Liver (tissue), 9 donors: Measurements from ENCODE around the gene ABHD17C. TPM values are rescaled to one million over a fixed set of nuclear protein-coding genes. Genes with fewer than 3 reads are reported as not detected.

Experiments
- DNase-seq: peaks from one replicate; pipeline ENCODE4 v3.0.0-alpha.2; 2017; ENCODE audit warnings: low spot score
- H3K27ac ChIP-seq, 2 donors: one replicate each; pipeline ENCODE4 v1.7.0; 2013; ENCODE audit warnings: inconsistent platforms in 2 of 2, low read length in 2 of 2, control low read depth in 1 of 2, low read depth in 1 of 2, mild to moderate bottlenecking in 1 of 2
- H3K27me3 ChIP-seq, 4 donors: one replicate each; pipeline versions ENCODE4 v1.6.1 to v1.7.0; 2013; ENCODE audit warnings: low read length in 3 of 4, inconsistent platforms in 1 of 4, mild to moderate bottlenecking in 1 of 4, moderate library complexity in 1 of 4; ENCODE audit not compliant: control insufficient read depth in 4 of 4, insufficient read depth in 4 of 4
- H3K36me3 ChIP-seq, 4 donors: one replicate each; pipeline versions ENCODE4 v1.6.1 to v1.7.0; 2013; ENCODE audit warnings: low read length in 3 of 4, mild to moderate bottlenecking in 3 of 4, low read depth in 1 of 4, moderate library complexity in 1 of 4; ENCODE audit not compliant: control insufficient read depth in 4 of 4, insufficient read depth in 3 of 4
- H3K4me1 ChIP-seq, 4 donors: one replicate each; pipeline versions ENCODE4 v1.6.1 to v1.7.0; 2013; ENCODE audit warnings: low read length in 3 of 4, mild to moderate bottlenecking in 3 of 4, moderate library complexity in 1 of 4; ENCODE audit not compliant: control insufficient read depth in 4 of 4, insufficient read depth in 4 of 4
- H3K4me3 ChIP-seq, 3 donors: one replicate each; pipeline versions ENCODE4 v1.6.1 to v1.7.0; 2013; ENCODE audit warnings: low read length in 3 of 3, control low read depth in 1 of 3, low read depth in 1 of 3, mild to moderate bottlenecking in 1 of 3
- H3K9ac ChIP-seq, 2 donors: one replicate each; pipeline ENCODE4 v1.7.0; 2013; ENCODE audit warnings: low read length in 2 of 2, mild to moderate bottlenecking in 2 of 2, moderate library complexity in 2 of 2, control low read depth in 1 of 2, low read depth in 1 of 2
- H3K9me3 ChIP-seq, 4 donors: one replicate each; pipeline versions ENCODE4 v1.6.1 to v1.7.0; 2013; ENCODE audit warnings: low read length in 3 of 4; ENCODE audit not compliant: control insufficient read depth in 4 of 4
- ATF3 ChIP-seq: IDR thresholded peaks from 2 replicates; pipeline ENCODE4 v1.6.1; 2016; ENCODE audit warnings: antibody characterized with exemption
- CTCF ChIP-seq: fragments of 150-350 bp; IDR thresholded peaks from 2 replicates; pipeline ENCODE4 v1.5.1; 2017; ENCODE audit warnings: improper control_type of control experiment, low read depth, low read length; ENCODE audit not compliant: missing input control
- EGR1 ChIP-seq, 2 donors: IDR thresholded peaks; 2 replicates each; pipeline ENCODE4 v1.6.1; 2016 to 2018; ENCODE audit warnings: antibody characterized with exemption in 2 of 2, low read depth in 2 of 2
- FOXA1 ChIP-seq: IDR thresholded peaks from 2 replicates; pipeline ENCODE4 v1.6.1; 2016; ENCODE audit warnings: antibody characterized with exemption
- FOXA2 ChIP-seq: IDR thresholded peaks from 2 replicates; pipeline ENCODE4 v1.6.1; 2016; ENCODE audit warnings: antibody characterized with exemption
- GABPA ChIP-seq, 2 donors: IDR thresholded peaks in 1 of 2; conservative IDR thresholded peaks in 1 of 2; 2 replicates each; pipeline ENCODE4 v1.6.1; 2016; ENCODE audit warnings: antibody characterized with exemption in 2 of 2, mild to moderate bottlenecking in 1 of 2, moderate library complexity in 1 of 2
- HNF4A ChIP-seq, 2 donors: conservative IDR thresholded peaks; 2 replicates each; pipeline ENCODE4 v1.6.1; 2016; ENCODE audit warnings: antibody characterized with exemption in 2 of 2, mild to moderate bottlenecking in 2 of 2
- HNF4G ChIP-seq: IDR thresholded peaks from 2 replicates; pipeline ENCODE4 v1.6.1; 2016; ENCODE audit warnings: antibody characterized with exemption
- JUND ChIP-seq, 2 donors: IDR thresholded peaks; 2 replicates each; pipeline ENCODE4 v1.6.1; 2016; ENCODE audit warnings: antibody characterized with exemption in 2 of 2
- MAX ChIP-seq: IDR thresholded peaks from 2 replicates; pipeline ENCODE4 v1.6.1; 2016; ENCODE audit warnings: antibody characterized with exemption
- NR2F2 ChIP-seq: IDR thresholded peaks from 2 replicates; pipeline ENCODE4 v1.6.1; 2016; ENCODE audit warnings: antibody characterized with exemption
- RAD21 ChIP-seq, 2 donors: IDR thresholded peaks; 2 replicates each; pipeline ENCODE4 v1.6.1; 2016; ENCODE audit warnings: antibody characterized with exemption in 2 of 2, mild to moderate bottlenecking in 2 of 2
- REST ChIP-seq: IDR thresholded peaks from 2 replicates; pipeline ENCODE4 v1.6.1; 2016; ENCODE audit warnings: antibody characterized with exemption, mild to moderate bottlenecking
- RXRA ChIP-seq, 2 donors: IDR thresholded peaks; 2 replicates each; pipeline ENCODE4 v1.6.1; 2017 to 2018; ENCODE audit warnings: antibody characterized with exemption in 2 of 2, mild to moderate bottlenecking in 1 of 2
- SP1 ChIP-seq: IDR thresholded peaks from 2 replicates; pipeline ENCODE4 v1.6.1; 2018; ENCODE audit warnings: antibody characterized with exemption, mild to moderate bottlenecking
- TAF1 ChIP-seq: conservative IDR thresholded peaks from 2 replicates; pipeline ENCODE4 v1.6.1; 2016; ENCODE audit warnings: antibody characterized with exemption, mild to moderate bottlenecking
- YY1 ChIP-seq: IDR thresholded peaks from 2 replicates; pipeline ENCODE4 v1.6.1; 2016; ENCODE audit warnings: antibody characterized with exemption, mild to moderate bottlenecking
- ZBTB33 ChIP-seq: IDR thresholded peaks from 2 replicates; pipeline ENCODE4 v1.6.1; 2016; ENCODE audit warnings: antibody characterized with exemption
- WGBS: extraction: QIAGEN DNeasy Blood & Tissue Kit; methylation state at CpG from one replicate; pipeline ENCODE4 v1.1.7; 2013; 5-methylcytosine and 5-hydroxymethylcytosine counted together
- polyA plus RNA-seq, 2 donors: library from polyadenylated mRNA; stranded (reverse) in 1 of 2; unstranded in 1 of 2; fragments of 200-250 nt in 1 of 2; fragments of >200 nt in 1 of 2; fragmentation: Nextera tagmentation in 1 of 2; extraction: Ambion mirVana in 1 of 2; gene quantifications; one replicate each; pipeline versions ENCODE4 v1.2.1 to v1.2.3, GENCODE V29; 2013 to 2015
- total RNA-seq, 2 donors: library from RNA; depleted of rRNA; stranded (reverse); fragments of >200 nt; gene quantifications; one replicate each; pipeline ENCODE4 v1.2.3, GENCODE V29; 2014
- donor health status: healthy.
- donor health status: healthy.
- donor health status: healthy.
- donor health status: healthy.
- donor health status: healthy.

The ABHD17C gene
- total and polyA plus RNA-seq, 4 donors, result 0.79 to 3.0 (median 2.0) TPM

- H3K9me3 ChIP-seq, result no peaks in the 10 kb centered on the region
- 72% methylated on average over 1 of the region's 1 CpG for WGBS
- H3K27me3 ChIP-seq, result no peaks in the 10 kb centered on the region
- TF ChIP-seq CTCF (no peak), HNF4G (no peak), GABPA (IDR thresholded peaks at IDR 0.05 in 1 of 2, conservative IDR thresholded peaks at IDR 0.05 in 1 of 2) (no peak), FOXA2 (no peak), NR2F2 (no peak), MAX (no peak), JUND (IDR thresholded peaks at IDR 0.05) (no peak), RAD21 (IDR thresholded peaks at IDR 0.05) (no peak), HNF4A (conservative IDR thresholded peaks at IDR 0.05) (no peak), ATF3 (no peak), ZBTB33 (no peak), SP1 (no peak), FOXA1 (no peak), EGR1 (IDR thresholded peaks at IDR 0.05; ENCODE audit: low read depth in 2 of 2) (no peak), RXRA (IDR thresholded peaks at IDR 0.05) (no peak), REST (no peak), TAF1 (no peak), YY1 (no peak)
- no peaks in the 10 kb centered on the region for H3K4me1 ChIP-seq
- H3K9ac ChIP-seq, result no peak overlapping the region
- no peak for DNase-seq
- H3K4me3 ChIP-seq, result no peak overlapping the region
- H3K27ac ChIP-seq, result no peak overlapping the region
- no peaks in the 10 kb centered on the region for H3K36me3 ChIP-seq
These were observed 38.4 kb downstream of the ABHD17C start for GRCh38 chr15:80733460-80733859.
